H9 (cell line): Measurements from ENCODE around the gene DGKB. TPM values are rescaled to one million over a fixed set of nuclear protein-coding genes. Genes with fewer than 3 reads are reported as not detected.

Source experiments
- DNase-seq: peaks from one replicate; pipeline ENCODE4 v3.0.0-alpha.2; 2017
- H2AFZ ChIP-seq: one replicate; pipeline ENCODE4 v1.6.1; 2013; ENCODE audit warnings: mild to moderate bottlenecking, low read length, control low read depth, moderate library complexity
- H2AK5ac ChIP-seq: 2 replicates; pipeline ENCODE4 v1.6.1; 2013; ENCODE audit warnings: low read length, control low read depth, mixed read lengths; ENCODE audit not compliant: insufficient read length
- H2BK120ac ChIP-seq: one replicate; pipeline ENCODE4 v1.6.1; 2013; ENCODE audit warnings: low read depth, mild to moderate bottlenecking, low read length, control low read depth, inconsistent platforms; ENCODE audit not compliant: poor library complexity, severe bottlenecking
- H2BK12ac ChIP-seq: 2 replicates; pipeline ENCODE4 v1.6.1; 2013; ENCODE audit warnings: low read length, control low read depth, mixed read lengths, low read depth; ENCODE audit not compliant: insufficient read length
- H2BK15ac ChIP-seq: 2 replicates; pipeline ENCODE4 v1.6.1; 2013; ENCODE audit warnings: low read depth, low read length, control low read depth
- H2BK20ac ChIP-seq: one replicate; pipeline ENCODE4 v1.6.1; 2013; ENCODE audit warnings: low read depth, mild to moderate bottlenecking, low read length, control low read depth, inconsistent platforms; ENCODE audit not compliant: poor library complexity, severe bottlenecking
- H2BK5ac ChIP-seq: 2 replicates; pipeline ENCODE4 v1.6.1; 2013; ENCODE audit warnings: low read length, control low read depth, mixed read lengths; ENCODE audit not compliant: insufficient read length
- H3K14ac ChIP-seq: 2 replicates; pipeline ENCODE4 v1.6.1; 2013; ENCODE audit warnings: low read length, control low read depth; ENCODE audit not compliant: insufficient read depth
- H3K18ac ChIP-seq: 2 replicates; pipeline ENCODE4 v1.6.1; 2013; ENCODE audit warnings: low read depth, mild to moderate bottlenecking, mixed read lengths, low read length, control low read depth; ENCODE audit not compliant: insufficient read length
- H3K23ac ChIP-seq: 2 replicates; pipeline ENCODE4 v1.6.1; 2013; ENCODE audit warnings: low read length, control low read depth, mixed read lengths, low read depth; ENCODE audit not compliant: insufficient read length
- H3K23me2 ChIP-seq: 2 replicates; pipeline ENCODE4 v1.6.1; 2013; ENCODE audit warnings: low read depth, mild to moderate bottlenecking, mixed read lengths, low read length, control low read depth; ENCODE audit not compliant: insufficient read length, poor library complexity, severe bottlenecking
- H3K27ac ChIP-seq: 2 replicates; pipeline ENCODE4 v1.5.1; 2013; ENCODE audit warnings: low read length, control low read depth, mixed read lengths, low read depth; ENCODE audit not compliant: insufficient read length
- H3K27me3 ChIP-seq: 2 replicates; pipeline ENCODE4 v1.6.1; 2013; ENCODE audit warnings: low read length, control low read depth, inconsistent platforms; ENCODE audit not compliant: insufficient read depth
- H3K4ac ChIP-seq: 2 replicates; pipeline ENCODE4 v1.6.1; 2013; ENCODE audit warnings: low read depth, mild to moderate bottlenecking, control low read depth, inconsistent platforms, low read length, moderate library complexity
- H3K4me1 ChIP-seq: 2 replicates; pipeline ENCODE4 v1.6.1; 2013; ENCODE audit warnings: low read length, control low read depth, inconsistent platforms; ENCODE audit not compliant: insufficient read depth
- H3K4me2 ChIP-seq: 2 replicates; pipeline ENCODE4 v1.6.1; 2013; ENCODE audit warnings: low read length, control low read depth, mixed read lengths; ENCODE audit not compliant: insufficient read length, insufficient read depth
- H3K56ac ChIP-seq: 2 replicates; pipeline ENCODE4 v1.6.1; 2013; ENCODE audit warnings: low read depth, mild to moderate bottlenecking, mixed read lengths, low read length, control low read depth; ENCODE audit not compliant: insufficient read length
- H3K79me1 ChIP-seq: 2 replicates; pipeline ENCODE4 v1.6.1; 2013; ENCODE audit warnings: low read depth, mild to moderate bottlenecking, moderate library complexity, low read length, control low read depth, inconsistent platforms; ENCODE audit not compliant: insufficient read depth, poor library complexity, severe bottlenecking
- H3K79me2 ChIP-seq: 2 replicates; pipeline ENCODE4 v1.6.1; 2013; ENCODE audit warnings: low read length, control low read depth, inconsistent platforms; ENCODE audit not compliant: insufficient read depth
- H3K9ac ChIP-seq: 2 replicates; pipeline ENCODE4 v1.6.1; 2013; ENCODE audit warnings: low read length, control low read depth, mixed read lengths; ENCODE audit not compliant: insufficient read length; ENCODE audit errors: extremely low read depth
- H3K9me3 ChIP-seq: one replicate; pipeline ENCODE4 v1.6.1; 2013; ENCODE audit warnings: low read depth, low read length, inconsistent platforms; ENCODE audit not compliant: control insufficient read depth
- H3T11ph ChIP-seq: one replicate; pipeline ENCODE4 v1.6.1; 2013; ENCODE audit warnings: mild to moderate bottlenecking, low read length, control low read depth, inconsistent platforms
- H4K20me1 ChIP-seq: one replicate; pipeline ENCODE4 v1.6.1; 2013; ENCODE audit not compliant: control insufficient read depth, insufficient read length, insufficient read depth
- H4K5ac ChIP-seq: 2 replicates; pipeline ENCODE4 v1.6.1; 2013; ENCODE audit warnings: low read depth, mild to moderate bottlenecking, mixed read lengths, low read length, control low read depth; ENCODE audit not compliant: insufficient read length
- H4K8ac ChIP-seq: replicated peaks from 2 replicates; pipeline ENCODE4 v1.6.1; 2013; ENCODE audit warnings: low read length, control low read depth, mixed read lengths, low read depth; ENCODE audit not compliant: insufficient read length
- H4K91ac ChIP-seq: 2 replicates; pipeline ENCODE4 v1.6.1; 2013; ENCODE audit warnings: low read depth, mild to moderate bottlenecking, moderate library complexity, mixed read lengths, low read length, control low read depth; ENCODE audit not compliant: insufficient read length
- H3K27ac Mint-ChIP-seq, 3 experiments: 2 replicates in 2 of 3; 3 replicates in 1 of 3; pipeline ENCODE4 v1.8.0; 2020 to 2021; ENCODE audit warnings: mixed read lengths in 3 of 3, mild to moderate bottlenecking in 1 of 3, moderate library complexity in 1 of 3
- H3K27me3 Mint-ChIP-seq: 2 replicates; pipeline ENCODE4 v1.8.0; 2021; ENCODE audit warnings: low read depth, mild to moderate bottlenecking, moderate library complexity, mixed read lengths
- H3K36me3 Mint-ChIP-seq, 3 experiments: 2 replicates in 2 of 3; 3 replicates in 1 of 3; pipeline ENCODE4 v1.8.0; 2020 to 2021; ENCODE audit warnings: low read depth in 3 of 3, mixed read lengths in 3 of 3; ENCODE audit not compliant: insufficient read depth in 1 of 3
- H3K4me1 Mint-ChIP-seq, 2 experiments: 2 replicates each; pipeline ENCODE4 v1.8.0; 2020; ENCODE audit warnings: mixed read lengths in 2 of 2
- H3K4me3 Mint-ChIP-seq, 2 experiments: 2 replicates in 1 of 2; 3 replicates in 1 of 2; pipeline ENCODE4 v1.8.0; 2020 to 2021; ENCODE audit warnings: mild to moderate bottlenecking in 2 of 2, mixed read lengths in 2 of 2, moderate library complexity in 1 of 2
- H3K9me3 Mint-ChIP-seq, 2 experiments: 2 replicates in 1 of 2; 3 replicates in 1 of 2; pipeline ENCODE4 v1.8.0; 2020; ENCODE audit warnings: mild to moderate bottlenecking in 2 of 2, mixed read lengths in 2 of 2, moderate library complexity in 1 of 2
- CTCF ChIP-seq: fragments of 200-600 bp; sonication (generic); conservative IDR thresholded peaks from 3 replicates; pipeline ENCODE4 v1.8.0; 2021; ENCODE audit warnings: antibody characterized with exemption, mild to moderate bottlenecking
- WGBS: extraction: QIAGEN DNeasy Blood & Tissue Kit; methylation state at CpG from one replicate; pipeline ENCODE4 v1.1.7; 2013; ENCODE audit warnings: missing lambda C conversion rate, low lambda C conversion rate, mixed read lengths; ENCODE audit not compliant: insufficient read length; ENCODE audit errors: extremely low coverage; 5-methylcytosine and 5-hydroxymethylcytosine counted together
- total RNA-seq: library from RNA; stranded (reverse); gene quantifications from 2 replicates; pipeline ENCODE4 v1.2.1, GENCODE V29; 2021

DGKB gene
- total RNA-seq, 1 experiment from 2014 or later: 0.26 TPM

DNA sequence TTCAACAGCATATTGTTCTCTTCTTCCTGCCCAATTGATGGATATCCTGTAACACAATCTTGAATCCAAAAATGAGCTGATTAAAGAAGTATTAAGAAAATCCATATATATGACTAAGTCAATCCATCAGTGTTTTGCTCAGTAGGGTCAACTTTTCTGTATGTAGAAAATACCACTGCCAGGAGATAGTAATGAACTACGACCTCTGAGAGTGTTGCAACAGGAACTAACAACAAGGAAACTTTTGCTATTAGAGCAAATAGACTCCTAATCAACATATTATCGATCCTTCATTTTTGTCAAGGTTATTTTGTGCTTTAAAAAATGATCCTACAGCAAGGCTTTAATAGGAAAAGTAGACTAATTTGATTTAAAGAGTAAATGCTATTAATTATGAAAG is 507.8 kb downstream of the DGKB start:
- Mint-ChIP-seq H3K4me1 (no peaks in the 10 kb centered on the region), H3K9me3 (no peaks in the 10 kb centered on the region), H3K27me3 (no peaks in the 10 kb centered on the region), H3K36me3 (no peaks in the 10 kb centered on the region), H3K4me3 (no peak overlapping the region), H3K27ac (no peak overlapping the region)
- Histone ChIP-seq H3K4me1 (no peaks in the 10 kb centered on the region), H3K27ac (no peak overlapping the region), H2AK5ac (no peak overlapping the region), H2BK15ac (no peak overlapping the region), H2AFZ (no peak overlapping the region), H3K14ac (no peak overlapping the region), H3K27me3 (no peaks in the 10 kb centered on the region), H4K8ac (no peak overlapping the region), H3K23me2 (no peaks in the 10 kb centered on the region), H3K18ac (no peak overlapping the region), H3K9me3 (no peaks in the 10 kb centered on the region), H3K23ac (no peak overlapping the region), H3K9ac (no peak overlapping the region), H4K20me1 (no peaks in the 10 kb centered on the region), H2BK20ac (no peak overlapping the region), H2BK5ac (no peak overlapping the region), H3T11ph (no peak overlapping the region), H4K91ac (no peak overlapping the region), H2BK120ac (no peak overlapping the region), H3K4me2 (no peak overlapping the region), H3K79me2 (no peaks in the 10 kb centered on the region), H3K79me1 (no peaks in the 10 kb centered on the region), H2BK12ac (no peak overlapping the region), H3K4ac (no peak overlapping the region), H4K5ac (no peak overlapping the region), H3K56ac (no peak overlapping the region)
- TF ChIP-seq CTCF: no peak
- no peak for DNase-seq
- no CpG with 5 or more reads among the region's 2 CpGs for WGBS
